Peyer's patch (tissue), 4 donors: ENCODE results near the gene TMEM63B. TPM values are rescaled to one million over a fixed set of nuclear protein-coding genes. Genes with fewer than 3 reads are reported as not detected.
"Not testable (repeated sequence)": the region's sequence is repeated elsewhere in the genome, so short reads cannot be mapped to it uniquely, and the experiment has no call there.

Source experiments
- DNase-seq, 3 donors: peaks; one replicate each; pipeline ENCODE4 v3.0.0-alpha.2; 2017 to 2019
- H3K27ac ChIP-seq, 4 donors: fragments of 200-600 bp; sonication (generic); one replicate each; pipeline ENCODE4 v1.5.1; 2016 to 2019
- H3K27me3 ChIP-seq, 2 donors: fragments of 200-600 bp; sonication (generic); one replicate each; pipeline ENCODE4 v1.5.1; 2019
- H3K36me3 ChIP-seq, 3 donors: fragments of 200-600 bp; sonication (generic); one replicate each; pipeline ENCODE4 v1.5.1; 2016 to 2019
- H3K4me1 ChIP-seq, 4 donors: fragments of 200-600 bp; sonication (generic); one replicate each; pipeline ENCODE4 v1.5.1; 2016 to 2019
- H3K4me3 ChIP-seq, 4 donors: fragments of 200-600 bp; sonication (generic); 1 replicate in 3 of 4; 2 replicates in 1 of 4; pipeline ENCODE4 v1.5.1; 2016 to 2019; ENCODE audit warnings: mild to moderate bottlenecking in 1 of 4
- H3K9me3 ChIP-seq, 4 donors: fragments of 200-600 bp; sonication (generic); one replicate each; pipeline ENCODE4 v1.5.1; 2016 to 2019; ENCODE audit warnings: mild to moderate bottlenecking in 1 of 4
- POLR2A ChIP-seq, 2 donors: fragments of 450-650 bp; IDR thresholded peaks; one replicate each; pipeline ENCODE4 v1.5.1; 2017; ENCODE audit warnings: antibody characterized with exemption in 2 of 2, mild to moderate bottlenecking in 2 of 2, moderate library complexity in 2 of 2
- total RNA-seq, 4 donors: library from RNA; depleted of rRNA; stranded (reverse); fragments of >200 nt; gene quantifications; one replicate each; pipeline ENCODE4 v1.1.0, GENCODE V29; 2016
- TF ChIP-seq, protein P1 (sequence below), 6 experiments: fragments of 450-650 bp in 4 of 6; fragments of 200-600 bp in 2 of 6; sonication (generic) in 1 of 6; IDR thresholded peaks; one replicate each; pipeline ENCODE4 v1.5.1; 2017 to 2019; ENCODE audit warnings: antibody characterized with exemption in 6 of 6, mild to moderate bottlenecking in 3 of 6, moderate library complexity in 1 of 6

Gene TMEM63B
- total RNA-seq, 4 donors from 2014 or later: 56.9 to 92.1 (median 81.9) TPM

DNA sequence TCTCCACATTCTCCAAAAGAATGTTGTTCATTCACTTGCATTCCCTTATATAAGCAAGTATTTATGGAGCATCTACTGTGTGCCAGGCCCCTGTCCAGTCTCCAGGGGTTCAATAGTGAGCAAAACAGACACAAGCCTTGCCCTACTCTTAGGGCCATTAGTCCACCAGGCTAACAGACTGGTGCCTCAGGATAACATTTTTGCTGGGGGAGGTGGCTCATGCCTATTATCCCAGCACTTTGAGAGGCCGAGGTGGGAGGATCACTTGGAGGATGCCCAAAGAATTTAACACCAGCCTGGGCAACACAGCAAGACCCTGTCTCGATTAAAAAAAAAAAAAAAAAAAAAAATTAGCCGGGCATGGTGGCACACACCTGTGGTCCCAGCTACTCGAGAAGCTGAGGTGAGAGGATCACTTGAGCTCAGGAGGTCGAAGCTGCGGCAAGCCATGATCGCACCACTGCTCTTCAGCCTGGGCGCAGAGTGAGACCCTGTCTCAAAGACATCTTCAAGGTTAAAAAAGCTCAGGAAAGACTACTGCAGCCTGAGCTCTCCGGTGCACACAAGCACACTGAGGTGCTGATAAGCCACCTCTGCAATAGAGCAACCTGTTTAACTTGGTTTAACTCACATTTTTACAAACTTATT is 51.2 kb downstream of the TMEM63B start:
- no peak overlapping the region for H3K4me3 ChIP-seq
- no peaks in the 10 kb centered on the region for H3K9me3 ChIP-seq
- no peaks in the 10 kb centered on the region for H3K27me3 ChIP-seq
- DNase-seq: no peak
- H3K27ac ChIP-seq: peak overlapping the region in 2 of 4 donors; percentile 65 to 67
- no peaks in the 10 kb centered on the region for H3K36me3 ChIP-seq
- H3K4me1 ChIP-seq: peaks cover 0 to 21% (median 0%) of the 10 kb centered on the region in 4 donors
- no peak for TF ChIP-seq POLR2A (IDR thresholded peaks at IDR 0.05)
- TF ChIP-seq, protein P1, sequence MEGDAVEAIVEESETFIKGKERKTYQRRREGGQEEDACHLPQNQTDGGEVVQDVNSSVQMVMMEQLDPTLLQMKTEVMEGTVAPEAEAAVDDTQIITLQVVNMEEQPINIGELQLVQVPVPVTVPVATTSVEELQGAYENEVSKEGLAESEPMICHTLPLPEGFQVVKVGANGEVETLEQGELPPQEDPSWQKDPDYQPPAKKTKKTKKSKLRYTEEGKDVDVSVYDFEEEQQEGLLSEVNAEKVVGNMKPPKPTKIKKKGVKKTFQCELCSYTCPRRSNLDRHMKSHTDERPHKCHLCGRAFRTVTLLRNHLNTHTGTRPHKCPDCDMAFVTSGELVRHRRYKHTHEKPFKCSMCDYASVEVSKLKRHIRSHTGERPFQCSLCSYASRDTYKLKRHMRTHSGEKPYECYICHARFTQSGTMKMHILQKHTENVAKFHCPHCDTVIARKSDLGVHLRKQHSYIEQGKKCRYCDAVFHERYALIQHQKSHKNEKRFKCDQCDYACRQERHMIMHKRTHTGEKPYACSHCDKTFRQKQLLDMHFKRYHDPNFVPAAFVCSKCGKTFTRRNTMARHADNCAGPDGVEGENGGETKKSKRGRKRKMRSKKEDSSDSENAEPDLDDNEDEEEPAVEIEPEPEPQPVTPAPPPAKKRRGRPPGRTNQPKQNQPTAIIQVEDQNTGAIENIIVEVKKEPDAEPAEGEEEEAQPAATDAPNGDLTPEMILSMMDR (IDR thresholded peaks at IDR 0.05): no peak

DNA sequence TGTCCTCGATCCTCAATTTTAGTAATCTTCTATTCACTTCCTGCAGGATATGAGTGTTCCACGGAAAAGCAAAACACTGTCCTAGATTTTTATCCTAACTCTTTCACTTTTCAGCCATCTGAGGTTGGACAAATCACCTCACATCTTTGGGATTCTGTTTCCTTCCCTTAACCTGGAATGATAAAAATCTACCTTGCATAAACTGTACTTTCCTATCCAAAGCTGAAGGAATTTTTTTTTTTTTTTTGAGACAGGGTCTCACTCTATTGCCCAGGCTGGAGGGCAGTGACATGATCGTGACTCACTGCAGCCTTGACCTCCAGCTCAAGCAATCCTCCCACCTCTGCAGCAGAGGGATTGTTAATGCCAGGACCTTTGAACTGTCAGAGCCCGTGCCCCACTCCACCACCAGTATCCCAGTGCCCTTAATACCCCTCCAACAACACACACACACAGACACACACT is 51.8 kb downstream of the TMEM63B start:
- Histone ChIP-seq H3K27me3 (no peaks in the 10 kb centered on the region), H3K27ac (no peak overlapping the region)

DNA sequence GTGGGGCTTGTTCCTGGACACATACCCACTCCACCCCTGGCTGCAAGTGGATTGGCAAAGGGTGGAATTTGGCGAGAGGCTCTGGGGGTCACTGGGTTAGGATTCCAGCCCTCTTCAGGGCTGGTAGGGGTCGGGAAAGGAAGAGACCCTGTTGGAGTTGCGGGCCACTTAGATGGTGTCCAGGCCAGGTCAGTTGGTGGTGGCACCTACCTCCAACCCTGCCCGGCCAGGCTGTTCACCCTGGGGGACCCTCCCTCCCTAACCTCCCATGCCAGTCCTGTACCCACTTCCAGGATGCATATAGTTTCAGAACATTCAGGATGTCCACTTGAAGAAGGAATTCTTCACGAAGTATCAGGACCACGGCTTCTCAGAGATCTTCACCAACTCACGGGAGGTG is 52.3 kb downstream of the TMEM63B start:
- no peak for DNase-seq
- Histone ChIP-seq H3K36me3 (no peaks in the 10 kb centered on the region), H3K4me1 (peaks cover 0 to 21% (median 0%) of the 10 kb centered on the region in 4 donors), H3K27ac (no peak overlapping the region), H3K27me3 (no peaks in the 10 kb centered on the region), H3K9me3 (no peaks in the 10 kb centered on the region), H3K4me3 (no peak overlapping the region)
- TF ChIP-seq, protein P1 (IDR thresholded peaks at IDR 0.05): no peak
- TF ChIP-seq POLR2A (IDR thresholded peaks at IDR 0.05): no peak

More for the DNA sequence above, 51.8 kb downstream of the TMEM63B start:
- H3K4me3 ChIP-seq: no peak overlapping the region
- H3K36me3 ChIP-seq: no peaks in the 10 kb centered on the region
- TF ChIP-seq, protein P1 (IDR thresholded peaks at IDR 0.05): no peak
- TF ChIP-seq POLR2A (IDR thresholded peaks at IDR 0.05): no peak
- H3K4me1 ChIP-seq: peaks cover 0 to 21% (median 0%) of the 10 kb centered on the region in 4 donors
- no peak for DNase-seq
- H3K9me3 ChIP-seq: no peaks in the 10 kb centered on the region

DNA sequence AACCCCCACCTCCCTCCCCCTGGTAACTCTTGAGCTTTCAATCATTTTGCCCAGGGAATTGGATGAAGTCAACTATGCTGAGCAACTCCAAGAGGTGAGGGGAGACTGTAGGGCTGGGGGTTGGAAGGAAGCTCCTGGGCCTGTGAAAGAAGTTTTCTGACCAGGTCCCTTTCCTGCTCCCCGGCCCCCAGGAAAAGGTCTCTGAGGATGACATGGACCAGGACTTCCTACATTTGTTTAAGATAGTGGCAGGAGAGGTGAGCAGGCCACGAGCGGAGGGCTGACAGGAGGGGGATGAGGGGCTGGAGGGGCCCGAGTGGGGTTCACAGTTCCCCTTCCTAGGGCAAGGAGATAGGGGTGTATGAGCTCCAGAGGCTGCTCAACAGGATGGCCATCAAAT is 53.1 kb downstream of the TMEM63B start:
- no peak for TF ChIP-seq POLR2A (IDR thresholded peaks at IDR 0.05)
- TF ChIP-seq, protein P1 (IDR thresholded peaks at IDR 0.05): no peak
- H3K4me1 ChIP-seq: peaks cover 0 to 21% (median 0%) of the 10 kb centered on the region in 4 donors
- no peak for DNase-seq
- H3K9me3 ChIP-seq: no peaks in the 10 kb centered on the region
- no peaks in the 10 kb centered on the region for H3K36me3 ChIP-seq
- no peak overlapping the region for H3K4me3 ChIP-seq
- no peak overlapping the region for H3K27ac ChIP-seq
- no peaks in the 10 kb centered on the region for H3K27me3 ChIP-seq

DNA sequence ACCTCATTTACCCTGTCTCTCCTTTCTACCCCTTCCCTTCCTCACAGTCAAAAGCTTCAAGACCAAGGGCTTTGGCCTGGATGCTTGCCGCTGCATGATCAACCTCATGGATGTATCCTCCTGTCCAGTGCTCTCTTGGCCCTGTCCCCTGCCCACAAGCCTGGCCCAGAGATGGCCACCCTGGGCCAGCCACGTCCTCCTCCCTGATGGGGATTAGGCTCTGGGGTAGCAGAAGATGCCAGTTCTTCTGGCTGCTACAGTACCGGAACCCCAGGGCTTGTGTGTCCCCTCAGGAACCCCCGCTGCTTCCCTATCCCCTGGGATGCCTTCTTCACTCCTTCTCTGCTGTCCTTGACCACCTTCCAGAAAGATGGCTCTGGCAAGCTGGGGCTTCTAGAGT is 53.5 kb downstream of the TMEM63B start:
- H3K27ac ChIP-seq: no peak overlapping the region
- TF ChIP-seq, protein P1 (IDR thresholded peaks at IDR 0.05): no peak
- no peak for TF ChIP-seq POLR2A (IDR thresholded peaks at IDR 0.05)
- no peak for DNase-seq
- H3K27me3 ChIP-seq: no peaks in the 10 kb centered on the region
- H3K4me3 ChIP-seq: no peak overlapping the region
- no peaks in the 10 kb centered on the region for H3K9me3 ChIP-seq
- H3K4me1 ChIP-seq: peaks cover 0 to 21% (median 0%) of the 10 kb centered on the region in 4 donors
- H3K36me3 ChIP-seq: no peaks in the 10 kb centered on the region

DNA sequence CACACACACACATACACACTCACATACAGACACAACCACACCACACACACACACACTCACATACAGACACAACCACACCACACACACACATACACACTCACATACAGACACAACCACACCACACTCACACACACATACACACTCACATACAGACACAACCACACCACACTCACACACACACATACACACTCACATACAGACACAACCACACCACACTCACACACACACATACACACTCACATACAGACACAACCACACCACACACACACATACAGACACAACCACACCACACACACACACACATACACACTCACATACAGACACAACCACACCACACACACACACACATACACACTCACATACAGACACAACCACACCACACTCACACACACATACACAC is 54.4 kb downstream of the TMEM63B start:
- not testable (repeated sequence) for H3K27ac ChIP-seq, H3K27me3 ChIP-seq, H3K4me3 ChIP-seq, H3K36me3 ChIP-seq, H3K9me3 ChIP-seq, DNase-seq
- H3K4me1 ChIP-seq: peaks cover 0 to 13% (median 0%) of the 10 kb centered on the region in 4 donors
